Posterior cingulate gyrus (tissue), 11 donors: ENCODE measurements around the gene CRYGD.
A peak's percentile ranks its signal among the peaks of the same experiment; 100 is the strongest.
"Not testable (repeated sequence)": the region's sequence is repeated elsewhere in the genome, so short reads cannot be mapped to it uniquely, and the experiment has no call there.

Experiments
- DNase-seq, 10 donors: peaks; one replicate each; pipeline versions ENCODE4 v3.0.0 to v3.0.0-alpha.2; 2020 to 2021; ENCODE audit warnings: mixed read lengths in 3 of 10
- intact Hi-C: fragments of 100-400 bp; cut with DNase I; formaldehyde crosslinking; loops from one replicate; pipeline ENCODE4 v1.15.1; 2023

Gene CRYGD

DNA sequence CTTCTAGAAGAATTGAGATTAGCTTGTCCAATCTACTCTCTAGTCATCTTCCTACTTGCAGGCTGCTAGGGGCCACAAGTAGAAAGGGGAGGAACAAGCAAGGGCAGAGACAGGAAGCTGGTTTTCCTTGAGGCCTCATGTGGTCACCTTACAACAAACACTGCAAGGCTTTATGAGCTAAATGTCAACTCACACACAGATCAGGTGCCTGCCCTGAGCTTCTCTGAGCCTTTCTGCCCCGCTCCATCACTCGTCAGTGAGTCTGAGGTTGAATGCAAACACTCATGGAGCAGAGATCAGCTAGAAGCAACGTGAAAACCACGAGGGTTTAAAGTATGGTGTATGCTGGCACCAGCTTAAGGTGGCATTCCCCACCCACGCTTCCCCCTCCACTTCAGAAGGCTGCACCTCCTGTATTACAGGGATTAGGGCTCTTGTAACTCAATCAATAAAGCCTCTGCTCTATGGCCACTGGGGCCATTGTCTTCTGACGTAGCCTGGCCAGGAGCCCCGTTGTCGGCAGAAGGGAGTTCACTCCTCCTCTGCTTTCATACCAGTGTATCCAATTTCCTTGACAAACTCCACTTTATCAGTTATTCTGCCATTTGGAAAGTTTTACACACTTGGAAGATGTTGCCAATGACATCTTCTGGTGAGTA lies 10.7 kb upstream of the CRYGD start:
- no peak for DNase-seq
- intact Hi-C loops, result no loop called here

DNA sequence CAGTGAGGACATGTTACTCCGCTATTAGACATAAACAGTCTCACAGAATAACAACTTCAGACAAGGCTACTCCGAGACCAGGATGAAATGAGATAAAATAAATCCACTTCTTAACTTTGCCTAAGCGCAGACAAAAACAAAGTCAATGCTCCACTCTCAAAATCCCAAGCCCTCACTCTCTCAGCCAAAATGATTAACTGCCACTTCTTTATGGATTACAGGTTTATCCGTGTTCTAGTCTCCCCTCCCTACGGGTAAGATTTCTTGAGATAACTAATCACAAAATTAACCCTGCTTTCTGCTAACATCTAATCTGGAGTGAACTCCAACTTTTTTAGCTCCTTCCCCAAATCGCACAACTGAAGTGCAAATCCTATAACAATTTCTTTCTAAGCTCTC lies 6.4 kb upstream of the CRYGD start:
- intact Hi-C loops, result no loop called here
- no peak for DNase-seq

DNA sequence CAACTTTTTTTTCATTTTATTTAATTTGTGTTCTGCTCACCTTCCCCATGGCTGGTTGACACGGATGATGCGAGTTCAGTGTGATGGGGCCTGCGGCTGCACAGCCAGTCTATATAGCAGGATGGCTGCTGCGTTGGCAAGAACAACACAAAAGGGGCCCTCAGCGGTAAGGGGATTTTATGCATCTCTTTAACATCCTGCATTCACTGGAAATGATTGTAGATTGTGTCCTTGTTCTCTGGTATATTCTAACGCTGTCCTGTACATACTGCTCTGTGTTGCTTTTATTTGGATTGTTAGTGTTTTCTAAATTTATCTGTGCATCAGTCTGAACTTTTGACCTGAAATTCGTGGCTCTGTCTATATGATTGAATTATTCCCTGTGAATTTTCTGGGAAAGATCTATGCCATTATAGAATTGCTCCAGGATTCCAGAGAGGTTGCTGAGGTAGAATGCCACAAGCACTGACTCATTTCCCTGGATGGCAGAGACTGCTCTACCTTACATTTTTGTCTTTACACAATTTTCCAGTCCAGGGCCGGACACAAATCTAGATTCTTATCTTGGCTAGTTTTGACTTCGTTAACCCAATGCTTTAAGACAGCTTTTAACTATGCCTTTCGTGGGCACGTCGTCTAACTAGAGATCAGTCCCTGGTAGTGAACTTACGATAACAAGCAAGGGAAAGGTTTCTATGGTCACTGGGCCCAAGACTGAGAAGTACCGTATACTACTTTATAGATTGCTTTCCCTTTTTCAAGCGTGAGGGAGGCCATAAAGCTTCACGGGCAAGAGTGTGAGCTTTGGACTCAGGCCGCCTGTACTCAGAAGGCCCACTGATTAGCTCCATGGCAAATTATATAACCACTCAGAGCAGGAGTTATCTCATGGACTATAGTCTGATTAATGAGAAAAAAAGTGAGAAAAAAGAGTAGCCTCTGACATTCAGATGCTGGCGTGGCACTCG lies 5.7 kb upstream of the CRYGD start, which contains the start of gene CRYGC:
TSS of gene CRYGC (minus strand) at position 85 of the 968 bp plus-strand sequence. CDS start at position 49, 36 bp downstream.
- intact Hi-C loops, result no loop called here
- DNase-seq, result no peak

DNA sequence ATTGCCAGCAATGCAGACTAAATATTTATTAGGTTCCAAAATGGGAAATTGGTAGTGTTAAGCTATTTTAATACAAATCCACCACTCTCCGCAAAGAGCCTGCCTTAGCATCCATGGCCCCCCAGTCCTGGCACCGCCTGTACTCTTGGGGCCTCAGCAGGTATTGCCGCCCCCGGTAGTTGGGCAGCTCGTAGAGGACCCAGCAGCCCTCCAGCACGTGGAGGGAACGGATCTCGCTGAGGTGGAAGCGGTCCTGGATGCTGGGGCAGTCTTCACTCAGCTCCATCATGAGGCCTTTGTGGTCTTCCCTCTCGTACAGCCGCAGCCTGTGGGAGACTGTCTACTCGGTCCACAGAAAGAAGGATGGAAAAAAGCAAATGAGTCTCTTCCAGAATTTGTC lies 3.8 kb upstream of the CRYGD start:
- no peak for DNase-seq
- intact Hi-C loops, result no loop called here

DNA sequence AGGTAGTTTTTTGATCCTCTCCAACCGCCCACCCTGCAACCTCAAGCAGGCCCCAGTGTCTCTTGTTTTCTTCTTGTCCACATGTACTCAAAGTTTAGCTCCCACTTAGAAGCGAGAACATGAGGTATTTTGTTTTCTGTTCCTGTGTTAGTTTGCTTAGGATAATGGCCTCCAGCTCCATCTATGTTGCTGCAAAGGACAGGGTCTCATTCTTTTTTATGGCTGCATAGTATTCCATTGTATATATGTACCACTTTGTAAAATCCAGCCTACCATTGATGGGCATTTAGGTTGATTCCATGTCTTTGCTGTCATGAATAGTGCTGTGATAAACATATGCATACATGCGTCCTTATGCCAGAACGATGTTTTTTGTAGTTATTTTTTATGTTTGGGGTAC lies 2.8 kb upstream of the CRYGD start:
- no peak for DNase-seq
- intact Hi-C loops, result no loop called here

DNA sequence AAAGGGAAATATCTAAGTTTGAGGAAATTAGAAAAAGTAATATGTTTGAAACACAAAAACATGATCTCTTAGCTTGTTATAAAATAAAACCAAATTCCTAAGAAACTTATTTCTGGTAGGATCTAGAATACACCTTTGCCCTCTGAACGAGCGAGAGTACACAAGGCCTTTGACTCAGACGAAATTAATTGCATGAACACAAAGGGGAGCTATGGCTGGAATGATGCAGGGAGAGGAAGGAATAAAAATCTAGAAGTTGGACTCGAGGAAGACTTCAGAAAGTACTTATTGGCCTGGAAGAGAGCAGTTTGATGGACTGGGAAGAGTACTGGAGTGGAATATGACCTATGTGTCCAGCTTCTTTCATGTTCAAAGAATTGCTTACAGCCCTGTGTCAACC lies 927 bp upstream of the CRYGD start:
- DNase-seq, result no peak
- intact Hi-C loops, result no loop called here

DNA sequence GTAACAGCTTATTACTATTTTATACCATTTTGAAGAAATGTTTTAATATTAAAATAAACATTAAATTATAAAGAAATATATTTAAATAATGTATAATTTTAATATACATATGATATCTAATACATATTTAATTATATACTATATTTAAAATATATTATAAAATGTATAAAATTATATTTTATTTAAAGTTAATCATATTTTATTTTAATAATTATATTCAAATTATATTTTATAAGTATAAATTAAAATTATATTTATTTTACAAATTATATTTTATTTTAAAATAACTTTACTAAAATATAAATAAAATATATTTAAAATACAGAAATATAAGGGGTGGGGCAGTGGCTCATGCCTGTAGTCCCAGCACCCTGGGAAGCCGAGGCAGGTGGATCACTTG lies 2.1 kb downstream of the CRYGD start:
- intact Hi-C loops, result no loop called here
- DNase-seq, result no peak

DNA sequence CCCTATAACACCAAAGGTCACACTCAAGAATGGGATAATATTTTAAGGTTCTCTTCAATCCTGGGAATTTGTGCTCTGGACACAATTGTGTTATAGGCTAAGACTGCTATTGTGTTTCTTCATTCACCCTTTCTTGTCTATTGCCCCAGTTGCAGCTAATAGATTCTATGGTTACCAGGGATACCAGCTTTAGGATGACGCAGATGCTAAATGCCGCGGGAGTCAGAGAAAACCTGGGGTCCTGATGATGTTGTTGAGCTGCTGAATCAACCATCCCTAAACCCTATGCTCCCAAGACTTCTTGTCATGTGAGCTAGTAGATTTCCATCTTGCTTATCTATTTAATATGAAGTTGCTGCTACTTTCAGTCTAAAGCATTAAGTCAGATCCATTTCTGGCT lies 5.4 kb downstream of the CRYGD start:
- intact Hi-C loops, result no loop called here
- no peak for DNase-seq

DNA sequence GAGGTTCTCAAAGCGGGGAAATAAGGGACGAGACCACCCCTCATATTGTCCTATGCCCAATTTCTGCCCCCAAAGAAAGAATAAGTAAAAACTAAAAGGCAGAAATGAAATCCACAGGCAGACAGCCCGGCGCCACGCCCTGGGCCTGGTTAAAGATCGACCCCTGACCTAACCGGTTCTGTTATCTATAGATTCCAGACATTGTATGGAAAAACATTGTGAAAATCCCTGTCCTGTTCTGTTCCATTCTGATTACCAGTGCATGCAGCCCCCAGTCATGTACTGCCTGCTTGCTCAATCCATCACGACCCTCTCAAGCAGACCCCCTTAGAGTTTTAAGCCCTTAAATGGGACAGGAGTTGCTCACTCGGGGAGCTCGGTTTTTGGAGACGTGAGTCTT lies 6.9 kb downstream of the CRYGD start:
- DNase-seq, intact Hi-C loops: not testable (repeated sequence)

DNA sequence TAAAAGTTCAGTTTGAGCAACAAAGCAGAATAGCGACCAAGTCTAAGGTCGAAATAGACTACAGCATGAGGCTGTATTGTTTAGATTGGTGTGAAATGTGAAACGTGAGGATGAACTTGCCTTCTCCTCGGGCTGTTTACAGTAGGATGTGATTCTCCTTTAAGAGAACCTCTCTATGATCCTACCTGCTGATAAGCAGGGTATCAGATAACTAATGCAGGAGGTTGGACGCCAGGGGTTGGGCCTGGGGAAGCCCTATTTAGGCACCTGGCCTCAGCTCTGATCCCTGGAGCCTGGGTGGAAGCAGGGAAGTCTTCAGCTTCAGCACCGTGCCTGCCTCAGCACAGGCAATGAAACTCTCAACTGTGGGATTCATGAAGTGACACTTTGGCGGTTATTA lies 11.4 kb downstream of the CRYGD start:
- intact Hi-C loops, result no loop called here
- no peak for DNase-seq

DNA sequence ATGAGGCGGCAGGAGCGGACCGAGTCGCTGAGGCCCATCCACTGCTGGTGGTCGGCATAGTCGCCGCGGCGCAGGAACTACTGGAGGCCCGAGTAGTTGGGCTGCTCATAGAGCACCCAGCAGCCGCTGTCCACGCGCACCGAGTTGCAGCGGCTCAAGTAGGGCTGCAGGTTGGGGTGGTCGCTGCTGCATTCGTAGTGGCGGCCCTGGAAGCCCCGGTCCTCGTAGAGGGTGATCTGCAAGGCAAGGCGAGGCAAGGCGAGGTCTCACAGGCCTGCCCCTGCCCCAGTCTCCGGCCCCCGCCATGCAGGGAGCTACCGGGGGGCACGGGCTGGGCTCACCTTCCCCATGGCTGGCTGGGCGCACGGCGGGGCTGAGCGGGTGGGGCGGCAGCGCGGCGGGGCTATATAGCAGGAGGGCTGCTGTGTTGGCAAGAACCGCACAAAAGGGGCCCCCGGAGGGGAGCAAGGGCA lies 12.0 kb downstream of the CRYGD start:
- DNase-seq, result not testable (repeated sequence)

DNA sequence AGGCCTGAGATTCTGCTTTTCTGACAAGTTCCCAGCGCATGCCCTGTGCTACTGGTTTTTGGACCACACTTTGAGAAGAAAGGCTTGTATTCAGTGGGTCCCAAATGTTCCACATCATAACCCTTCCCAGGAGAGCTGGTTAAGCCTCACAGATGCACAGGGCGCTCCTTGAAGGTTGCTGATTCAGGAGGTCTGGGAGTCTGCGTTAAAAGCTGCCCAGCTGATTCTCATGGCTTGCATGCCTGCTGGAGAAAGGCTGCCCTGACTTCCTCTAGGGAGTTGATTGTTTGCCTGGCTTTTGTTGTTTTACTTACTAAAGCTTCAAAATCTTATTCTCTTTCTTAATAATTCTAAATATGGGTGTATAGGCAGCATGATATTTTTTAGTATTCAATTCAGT lies 20.7 kb downstream of the CRYGD start:
- intact Hi-C loops, result loop anchor here (2.0 kb wide), 1 partner anchor 151 kb away; the partner anchor contains the start of gene IDH1

More for the DNA sequence above, 12.0 kb downstream of the CRYGD start:
- intact Hi-C loops, result not testable (repeated sequence)

DNA sequence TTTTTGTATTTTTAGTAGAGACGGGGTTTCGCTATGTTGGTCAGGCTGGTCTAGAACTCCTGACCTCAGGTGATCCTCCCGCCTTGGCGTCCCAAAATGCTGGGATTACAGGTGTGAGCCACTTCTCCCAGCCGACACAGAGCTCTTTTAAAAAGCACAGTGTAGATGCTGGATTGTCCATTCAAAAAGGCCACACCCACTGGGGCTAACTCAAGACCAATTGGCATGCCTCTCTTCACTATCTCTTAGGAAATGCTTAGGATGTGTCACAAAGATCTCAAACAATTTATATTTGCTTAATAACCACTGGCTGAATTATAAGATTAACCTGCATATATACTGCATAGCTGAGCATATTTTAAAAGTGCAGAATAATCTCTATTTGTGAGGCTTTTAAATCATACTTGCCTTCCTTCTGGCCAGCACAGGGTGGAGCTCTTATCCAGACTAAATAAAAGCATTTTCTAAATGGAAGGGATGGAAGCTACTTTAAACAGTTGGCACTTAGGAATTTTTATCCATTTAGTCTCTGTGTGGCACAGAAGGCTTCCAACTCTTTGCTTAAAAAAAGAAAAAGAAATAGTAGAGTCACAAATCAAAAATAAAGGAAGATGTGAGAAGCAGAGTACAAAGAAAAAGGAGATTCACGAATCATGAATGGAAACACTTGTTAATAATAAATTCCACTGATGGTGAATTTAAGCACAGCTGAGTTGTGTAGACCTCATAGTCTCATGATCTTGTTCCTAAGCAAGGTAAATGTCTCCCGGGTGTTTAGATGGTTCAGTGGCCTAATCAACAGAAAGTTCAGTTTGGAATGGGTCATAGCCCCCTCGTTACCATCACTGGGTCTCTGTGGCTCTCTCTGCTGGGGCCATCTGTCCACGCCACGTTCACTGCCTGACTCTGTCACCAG lies 22.4 kb downstream of the CRYGD start:
- peak in 1 of 10 donors; percentile 15 for DNase-seq
- intact Hi-C loops, result loop anchor here (2.0 kb wide), 1 partner anchor 153 kb away; the partner anchor contains the start of gene IDH1

More for the DNA sequence above, 20.7 kb downstream of the CRYGD start:
- DNase-seq, result no peak

DNA sequence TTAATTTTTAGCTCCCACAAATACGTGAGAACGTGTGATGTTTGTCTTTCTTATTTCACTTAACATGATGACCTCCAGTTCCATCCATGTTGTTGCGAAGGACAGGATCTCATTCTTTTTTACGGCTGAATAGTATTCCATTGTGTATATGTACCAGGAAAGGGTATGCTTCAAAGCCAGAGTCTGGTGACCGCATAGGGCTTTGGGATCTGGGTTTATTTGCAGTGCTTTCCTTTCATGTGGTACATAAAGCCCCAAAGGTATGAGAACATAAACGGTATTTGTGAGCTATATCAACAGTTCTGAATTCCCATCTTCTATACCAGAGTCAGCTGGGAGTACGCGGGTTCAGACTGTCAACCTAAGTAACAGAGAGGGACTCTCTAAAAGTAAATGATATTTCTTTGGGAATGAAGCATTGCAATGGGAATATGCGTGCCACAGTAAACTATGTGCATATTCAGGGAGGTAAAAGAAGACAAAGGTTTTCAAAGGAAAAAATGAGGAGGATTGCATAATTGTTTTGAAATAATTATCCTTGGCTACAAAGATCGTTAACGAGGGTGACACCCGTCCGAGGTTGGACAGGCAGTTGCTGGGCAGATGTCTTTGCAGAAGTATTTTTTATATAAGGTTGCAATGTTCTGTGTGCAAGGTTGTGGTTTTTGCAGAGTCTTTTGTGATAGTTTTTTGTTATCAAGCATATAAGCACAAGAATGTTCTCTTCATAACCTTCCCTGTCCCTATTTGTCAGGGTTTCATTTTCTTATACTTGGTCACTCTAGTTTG lies 24.4 kb downstream of the CRYGD start:
- intact Hi-C loops, result no loop called here
- DNase-seq, result no peak

DNA sequence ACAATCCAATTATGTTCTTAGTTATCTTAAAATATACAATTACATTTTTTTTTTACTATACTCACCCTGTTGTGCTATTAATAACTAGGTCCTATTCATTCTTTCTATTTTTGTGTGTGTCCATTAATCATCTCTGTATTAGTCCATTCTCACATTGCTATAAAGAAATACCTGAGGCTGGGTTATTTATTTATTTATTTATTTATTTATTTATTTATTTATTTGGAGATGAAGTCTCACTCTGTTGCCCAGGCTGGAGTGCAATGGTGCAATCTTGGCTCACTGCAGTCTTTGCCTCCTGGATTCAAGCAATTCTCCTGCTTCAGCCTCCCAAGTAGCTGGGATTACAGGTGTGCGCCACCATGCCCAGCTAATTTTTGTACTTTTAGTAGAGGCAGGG lies 25.6 kb downstream of the CRYGD start:
- intact Hi-C loops, DNase-seq: not testable (repeated sequence)

DNA sequence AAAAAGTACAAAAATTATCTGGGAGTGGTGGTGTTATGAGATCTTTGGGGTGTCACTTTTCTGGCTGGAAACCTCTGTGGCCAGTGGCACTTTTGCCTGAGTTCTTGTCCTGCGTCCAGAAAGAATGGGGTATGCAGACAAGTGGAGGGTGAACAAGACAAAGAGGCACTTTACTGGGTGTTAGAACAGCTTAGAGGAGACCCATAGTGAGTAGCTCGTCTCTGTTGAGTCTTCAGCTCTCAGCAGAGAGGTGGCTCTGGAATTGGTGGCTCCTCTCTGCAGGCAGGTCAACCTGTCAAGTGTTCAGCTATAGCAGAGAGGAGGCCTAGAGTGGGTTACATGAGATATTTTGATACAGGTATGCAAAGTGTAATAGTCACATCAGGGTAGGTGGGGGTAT lies 26.1 kb downstream of the CRYGD start:
- intact Hi-C loops, result no loop called here
- no peak for DNase-seq

DNA sequence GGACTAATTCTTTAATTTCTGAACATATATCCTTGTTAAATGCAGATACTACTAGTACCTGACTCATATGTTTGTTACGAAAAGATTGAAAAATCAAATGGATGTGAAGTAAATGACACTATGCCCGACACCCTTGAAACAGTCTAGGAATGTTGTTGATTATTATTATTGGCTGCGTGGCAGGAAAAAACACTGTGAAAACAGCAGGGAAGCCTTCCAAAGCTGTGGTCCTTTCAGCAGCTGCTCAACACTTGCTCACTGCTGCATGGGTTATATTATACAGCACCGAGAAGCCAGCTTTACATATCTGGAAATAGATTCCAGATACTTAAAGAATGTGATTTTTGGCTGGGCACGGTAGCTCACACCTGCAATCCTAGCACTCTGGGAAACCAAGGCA lies 26.5 kb downstream of the CRYGD start:
- intact Hi-C loops, result no loop called here
- no peak for DNase-seq

DNA sequence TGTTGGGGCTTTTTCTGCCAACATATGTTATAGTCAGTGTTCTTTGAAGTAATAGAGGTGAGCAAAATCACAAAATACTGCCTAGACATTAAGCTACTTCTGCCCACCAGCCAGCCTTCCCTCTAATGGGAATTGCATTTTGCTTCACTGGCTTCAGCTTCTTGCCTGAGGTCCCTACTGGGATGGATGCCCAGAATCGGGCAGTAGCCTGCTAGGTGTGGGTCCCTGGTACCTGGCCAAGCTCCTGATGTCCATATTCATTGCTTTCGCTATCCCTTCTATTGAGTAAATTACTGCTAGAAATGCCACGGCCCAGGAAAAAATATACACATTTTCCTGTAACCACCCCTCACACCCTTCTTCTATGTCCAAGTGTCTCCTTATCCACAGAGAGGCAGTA lies 27.0 kb downstream of the CRYGD start:
- intact Hi-C loops, result no loop called here
- DNase-seq, result no peak

DNA sequence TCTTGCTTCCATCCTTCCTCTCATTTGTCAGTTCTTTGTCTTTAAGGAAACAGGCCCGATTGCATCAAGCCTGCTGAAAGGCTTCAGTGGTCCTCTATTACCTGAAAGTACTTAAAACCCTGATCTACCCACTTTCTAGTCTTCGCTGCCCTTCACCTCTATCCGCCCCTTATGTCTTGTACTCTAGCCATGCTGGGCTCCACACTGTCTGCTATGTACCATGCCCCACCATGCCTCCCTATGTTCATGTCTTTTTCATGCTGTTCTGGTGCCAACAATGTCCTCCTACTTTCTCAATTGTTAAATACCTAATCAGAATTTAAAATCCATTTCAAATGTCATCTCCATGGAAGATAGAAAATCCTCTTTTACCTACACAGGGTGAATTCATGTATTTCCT lies 28.2 kb downstream of the CRYGD start:
- intact Hi-C loops, result no loop called here
- no peak for DNase-seq

DNA sequence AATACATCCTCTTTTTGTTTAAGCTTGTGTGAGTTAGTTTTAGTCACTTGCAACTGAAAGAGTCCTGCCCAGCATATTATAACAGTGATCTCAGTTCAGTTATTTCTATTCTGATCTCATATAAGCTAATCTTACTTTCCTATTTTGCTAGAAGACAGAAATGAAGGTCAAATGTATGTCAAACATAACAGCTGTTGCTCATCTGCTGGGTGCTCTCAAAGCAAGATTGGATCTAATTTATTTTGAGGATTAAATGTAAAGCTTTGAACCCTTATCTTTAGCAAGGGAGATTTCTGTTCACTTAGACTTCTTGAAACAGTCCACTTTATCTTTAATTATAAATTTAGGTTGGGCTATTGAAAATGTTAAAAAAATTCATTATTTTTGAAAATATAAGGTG lies 31.2 kb downstream of the CRYGD start:
- intact Hi-C loops, result no loop called here
- no peak for DNase-seq
